ENCODE results near the gene PCDH18.
"Not testable (repeated sequence)": the region's sequence is repeated elsewhere in the genome, so short reads cannot be mapped to it uniquely, and the experiment has no call there.

Gene PCDH18

GRCh38 chr4:137529432-137529831 is 2.9 kb downstream of the PCDH18 start:
- DNase-seq (ENCODE audit: low read depth in 2 of 2) = no peak

GRCh38 chr4:137528673-137529072 is 3.6 kb downstream of the PCDH18 start:
- no peak for DNase-seq (ENCODE audit: low read depth in 2 of 2)

- DNase-seq (ENCODE audit: low read depth in 2 of 2) = no peak
These were observed 5.6 kb downstream of the PCDH18 start for GRCh38 chr4:137526681-137527080.

- no peak for DNase-seq (ENCODE audit: low read depth in 2 of 2)
These were observed 7.4 kb downstream of the PCDH18 start for GRCh38 chr4:137524725-137525369.

GRCh38 chr4:137523329-137523728 is 9.0 kb downstream of the PCDH18 start:
- DNase-seq (ENCODE audit: low read depth in 2 of 2) = no peak

GRCh38 chr4:137521053-137521452 is 11.2 kb downstream of the PCDH18 start:
- DNase-seq (ENCODE audit: low read depth in 2 of 2) = no peak

- no peak for DNase-seq (ENCODE audit: low read depth in 2 of 2)
These were observed 12.9 kb downstream of the PCDH18 start for GRCh38 chr4:137519406-137519805.

GRCh38 chr4:137517323-137517722 is 15.0 kb downstream of the PCDH18 start:
- not testable (repeated sequence) for DNase-seq (ENCODE audit: low read depth in 2 of 2)

- no peak for DNase-seq (ENCODE audit: low read depth in 2 of 2)
These were observed 17.7 kb downstream of the PCDH18 start for GRCh38 chr4:137514406-137515111.

GRCh38 chr4:137510557-137511265 is 21.6 kb downstream of the PCDH18 start:
- DNase-seq (ENCODE audit: low read depth in 2 of 2) = no peak

- no peak for DNase-seq (ENCODE audit: low read depth in 2 of 2)
These were observed 22.4 kb downstream of the PCDH18 start for GRCh38 chr4:137509855-137510282.

- no peak for DNase-seq (ENCODE audit: low read depth in 2 of 2)
These were observed 29.8 kb downstream of the PCDH18 start for GRCh38 chr4:137502339-137503129.

- DNase-seq (ENCODE audit: low read depth in 2 of 2) = not testable (repeated sequence)
These were observed 36.0 kb downstream of the PCDH18 start for GRCh38 chr4:137496267-137496666.

GRCh38 chr4:137495578-137495977 is 36.7 kb downstream of the PCDH18 start:
- DNase-seq (ENCODE audit: low read depth in 2 of 2) = no peak

- not testable (repeated sequence) for DNase-seq (ENCODE audit: low read depth in 2 of 2)
These were observed 48.9 kb downstream of the PCDH18 start for GRCh38 chr4:137483313-137483959.

- not testable (repeated sequence) for DNase-seq (ENCODE audit: low read depth in 2 of 2)
These were observed 52.6 kb downstream of the PCDH18 start for GRCh38 chr4:137479657-137480056.

- DNase-seq (ENCODE audit: low read depth in 2 of 2) = no peak
These were observed 55.9 kb downstream of the PCDH18 start for GRCh38 chr4:137476345-137476744.

GRCh38 chr4:137474711-137475301 is 57.5 kb downstream of the PCDH18 start:
- DNase-seq (ENCODE audit: low read depth in 2 of 2) = no peak

GRCh38 chr4:137471895-137472294 is 60.4 kb downstream of the PCDH18 start:
- no peak for DNase-seq (ENCODE audit: low read depth in 2 of 2)

GRCh38 chr4:137471461-137471860 is 60.8 kb downstream of the PCDH18 start:
- DNase-seq (ENCODE audit: low read depth in 2 of 2) = no peak

GRCh38 chr4:137470806-137471205 is 61.5 kb downstream of the PCDH18 start:
- no peak for DNase-seq (ENCODE audit: low read depth in 2 of 2)
